GM19099 (cell line): ENCODE results near the gene GGA1.

Experiments
- POLR2A ChIP-seq: IDR thresholded peaks from 3 replicates; pipeline ENCODE4 v1.6.1; 2011; ENCODE audit warnings: low read depth; ENCODE audit not compliant: insufficient read length; ENCODE audit errors: extremely low read depth

Gene GGA1

DNA sequence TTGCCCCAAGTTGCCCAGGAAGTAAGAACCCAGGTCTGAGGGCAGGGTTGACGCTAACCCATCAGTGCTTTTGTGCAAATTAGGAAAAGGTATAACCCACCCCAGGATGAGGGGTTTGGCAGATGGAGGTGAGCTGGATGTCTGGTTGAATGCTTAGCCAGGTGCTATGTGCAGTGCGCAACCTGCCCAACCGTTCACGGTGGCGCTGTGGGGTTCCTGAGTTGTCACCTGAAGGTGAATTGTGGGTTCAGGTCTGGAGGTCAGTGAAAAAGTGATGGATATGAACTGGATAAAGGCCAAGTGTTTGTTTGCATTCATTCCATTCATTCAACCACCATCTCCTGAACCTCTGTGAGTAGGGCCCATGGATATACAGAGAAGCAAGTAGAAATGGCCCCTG is 14.4 kb upstream of the GGA1 start:
- TF ChIP-seq POLR2A = no peak

DNA sequence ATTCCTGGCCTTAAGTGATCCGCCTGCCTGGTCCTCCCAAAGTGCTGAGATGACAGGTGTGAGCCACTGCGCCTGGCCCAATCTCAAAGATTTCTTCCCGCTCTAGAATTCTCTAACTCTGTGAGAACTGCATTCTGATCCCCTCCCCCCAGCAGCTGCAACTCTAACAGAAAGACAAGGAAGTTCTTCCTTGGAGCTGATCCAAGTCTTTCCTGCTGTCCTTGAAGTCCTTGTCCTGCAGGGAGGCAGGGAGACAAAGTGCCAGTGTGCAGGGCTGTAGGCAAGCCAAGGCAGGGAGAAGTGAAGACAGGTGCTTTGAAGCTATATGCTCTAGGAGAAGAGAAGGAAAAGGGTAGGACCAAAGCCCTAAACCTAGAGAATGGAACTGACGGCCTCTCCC is 9.5 kb upstream of the GGA1 start:
- TF ChIP-seq POLR2A = no peak

DNA sequence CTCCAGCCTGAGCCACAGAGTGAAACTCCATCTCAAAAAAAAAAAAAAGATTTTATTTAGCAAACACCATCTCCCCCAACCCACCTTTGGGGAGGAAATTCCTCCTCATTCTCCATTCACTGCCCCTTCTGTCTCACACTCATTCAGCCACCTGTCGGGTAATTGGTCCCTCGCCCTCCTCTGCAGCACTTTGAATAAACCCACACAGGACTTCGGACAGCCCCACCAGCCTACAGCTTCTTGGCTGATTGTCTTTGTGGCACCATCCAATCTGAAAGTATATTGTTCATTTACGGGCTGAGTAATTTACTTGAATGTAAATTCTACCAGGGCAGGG is 7.5 kb upstream of the GGA1 start:
- TF ChIP-seq POLR2A = no peak

DNA sequence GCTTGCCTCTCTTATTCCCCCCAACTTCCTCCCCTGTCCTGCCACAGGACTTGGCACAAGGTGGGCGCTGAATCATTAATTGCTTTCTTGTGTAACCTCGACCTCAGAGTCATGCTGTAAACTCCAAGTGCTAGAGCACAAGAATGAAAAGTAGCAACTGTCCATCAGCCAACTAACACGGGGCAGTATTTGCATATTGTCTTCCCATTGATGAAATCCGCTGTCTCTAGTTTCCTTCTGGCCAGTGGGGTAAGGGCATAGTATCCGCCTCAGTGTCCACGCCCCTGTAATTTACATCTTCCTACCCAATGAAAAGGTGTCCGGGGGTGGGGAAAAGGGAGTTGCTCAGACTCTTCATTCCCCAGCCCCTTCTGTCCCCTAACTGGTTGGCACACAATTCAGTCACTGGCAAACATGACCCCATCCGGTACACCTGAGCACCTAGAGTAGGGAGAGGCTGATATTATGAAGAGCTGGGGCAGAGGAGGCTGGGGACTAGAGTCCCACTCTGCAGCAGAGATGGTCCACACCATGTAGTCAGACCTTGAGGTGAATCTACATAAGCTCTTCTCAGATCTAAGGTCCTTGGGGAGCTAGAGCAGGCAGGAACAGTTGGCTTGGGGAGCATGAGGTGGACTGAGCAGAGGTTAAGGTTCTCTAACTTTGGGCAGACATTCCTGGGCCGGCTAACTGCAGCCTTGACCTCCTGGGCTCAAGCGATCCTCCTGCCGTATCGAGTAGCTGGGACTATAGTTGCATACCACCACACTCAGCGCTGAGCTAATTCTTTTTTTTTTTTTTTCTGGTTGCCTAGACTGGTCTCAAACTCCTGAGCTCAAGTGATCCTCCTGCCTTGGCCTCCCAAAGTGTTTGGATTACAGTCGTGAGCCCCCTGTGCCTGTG is 6.8 kb upstream of the GGA1 start:
- TF ChIP-seq POLR2A = no peak

DNA sequence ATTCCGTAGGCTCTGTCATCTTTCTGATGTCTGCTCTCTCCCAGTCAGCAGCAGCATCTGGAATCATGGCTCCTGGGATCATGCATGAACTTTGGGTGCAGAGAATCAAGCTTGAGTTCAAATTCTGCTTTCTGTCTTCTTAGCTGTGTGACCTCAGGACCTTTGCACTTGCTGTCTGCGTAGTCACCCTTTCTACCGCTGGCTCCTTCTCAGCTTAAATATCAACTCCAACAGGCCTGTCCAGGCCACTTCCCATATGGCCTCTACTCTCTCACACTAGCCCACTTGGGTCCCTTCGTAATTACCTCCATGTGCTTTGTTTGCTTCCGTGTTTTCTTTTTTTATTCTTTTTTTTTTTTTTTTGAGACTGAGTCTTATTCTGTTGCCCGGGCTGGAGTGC is 4.6 kb upstream of the GGA1 start:
- TF ChIP-seq POLR2A = no peak

DNA sequence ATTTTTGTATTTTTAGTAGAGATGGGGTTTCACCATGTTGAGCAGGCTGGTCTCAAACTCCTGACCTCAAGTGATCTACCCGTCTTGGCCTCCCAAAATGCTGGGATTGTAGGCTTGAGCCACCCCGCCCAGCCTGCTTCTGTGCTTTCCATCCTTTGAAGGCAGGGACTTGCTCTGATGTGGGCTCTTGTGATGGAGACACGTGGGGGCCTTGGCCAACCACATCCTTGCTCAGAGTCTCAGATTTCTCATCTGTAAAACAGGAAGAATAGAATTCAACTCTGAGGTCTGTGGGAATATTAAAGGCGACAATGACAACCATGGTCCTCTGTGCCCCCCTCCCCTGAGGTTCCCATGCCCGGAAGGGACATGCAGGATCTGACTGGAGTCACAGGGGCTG is 3.8 kb upstream of the GGA1 start:
- TF ChIP-seq POLR2A = no peak

DNA sequence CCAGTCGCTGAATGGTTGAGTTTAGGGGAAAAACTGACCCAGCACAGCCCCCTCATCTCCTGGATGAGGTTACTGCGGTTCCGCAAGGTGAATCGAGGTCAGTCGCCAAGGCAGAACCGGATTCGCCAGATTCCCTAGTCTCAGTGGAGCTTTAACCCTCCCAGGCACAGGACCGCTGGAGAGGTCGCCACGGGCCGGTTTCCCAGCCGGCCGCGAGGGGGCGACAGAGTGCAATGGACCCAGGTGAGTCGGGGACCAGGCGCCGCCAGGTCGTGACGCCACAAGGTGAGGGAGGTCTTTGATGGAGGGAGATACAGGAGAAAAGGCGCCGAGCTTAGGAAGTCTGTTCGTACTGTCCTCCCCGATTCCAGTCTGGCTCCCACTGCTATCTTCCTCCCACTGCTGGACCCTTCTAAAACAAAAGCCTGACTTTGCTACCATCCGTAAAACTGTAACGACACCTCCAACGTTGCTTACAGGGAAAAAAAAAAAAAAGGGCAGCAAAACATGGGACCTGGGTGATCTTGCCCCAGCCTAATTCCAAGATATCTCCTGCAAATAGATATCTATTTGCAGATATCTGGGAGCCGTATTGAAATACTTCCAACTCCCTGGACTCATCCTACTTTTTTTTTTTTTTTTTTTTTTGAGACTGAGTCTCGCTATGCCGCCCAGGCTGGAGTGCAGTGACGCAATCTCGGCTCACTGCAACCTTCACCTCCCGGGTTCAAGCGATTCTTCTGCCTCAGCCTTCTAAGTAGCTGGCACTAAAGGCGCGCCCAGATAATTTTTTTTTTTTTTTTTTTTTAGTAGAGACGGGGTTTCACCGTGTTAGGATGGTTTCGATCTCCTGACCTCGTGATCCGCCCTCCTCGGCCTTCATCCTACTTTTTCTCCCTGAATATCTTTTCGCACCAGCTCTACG is 1.4 kb upstream of the GGA1 start:
- no peak for TF ChIP-seq POLR2A

DNA sequence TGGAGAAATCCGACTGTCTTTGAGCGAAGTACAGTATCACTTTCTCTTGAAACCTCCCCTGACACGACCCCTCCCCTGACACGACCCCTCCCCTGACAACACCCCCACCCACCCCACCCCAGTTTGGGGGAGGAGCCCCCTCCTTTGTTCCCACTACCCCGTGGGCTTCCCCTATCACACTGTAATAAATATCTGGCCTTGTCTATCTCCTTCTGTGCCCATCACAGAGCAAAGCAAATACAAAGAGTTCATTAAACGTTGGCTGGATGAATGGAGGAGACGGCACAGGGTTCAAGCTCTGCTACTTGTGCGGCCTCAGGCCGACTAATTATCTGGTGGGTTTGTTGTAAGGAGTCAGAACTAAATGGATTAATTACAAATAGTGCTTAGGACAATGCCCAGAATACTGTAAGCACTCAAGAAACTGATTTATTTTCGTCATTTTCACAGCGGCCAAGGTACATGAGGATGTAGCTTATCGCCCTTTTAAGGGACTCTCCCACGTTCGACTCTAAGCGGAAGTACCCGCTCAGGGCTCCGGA is 628 bp upstream of the GGA1 start:
- no peak for TF ChIP-seq POLR2A

DNA sequence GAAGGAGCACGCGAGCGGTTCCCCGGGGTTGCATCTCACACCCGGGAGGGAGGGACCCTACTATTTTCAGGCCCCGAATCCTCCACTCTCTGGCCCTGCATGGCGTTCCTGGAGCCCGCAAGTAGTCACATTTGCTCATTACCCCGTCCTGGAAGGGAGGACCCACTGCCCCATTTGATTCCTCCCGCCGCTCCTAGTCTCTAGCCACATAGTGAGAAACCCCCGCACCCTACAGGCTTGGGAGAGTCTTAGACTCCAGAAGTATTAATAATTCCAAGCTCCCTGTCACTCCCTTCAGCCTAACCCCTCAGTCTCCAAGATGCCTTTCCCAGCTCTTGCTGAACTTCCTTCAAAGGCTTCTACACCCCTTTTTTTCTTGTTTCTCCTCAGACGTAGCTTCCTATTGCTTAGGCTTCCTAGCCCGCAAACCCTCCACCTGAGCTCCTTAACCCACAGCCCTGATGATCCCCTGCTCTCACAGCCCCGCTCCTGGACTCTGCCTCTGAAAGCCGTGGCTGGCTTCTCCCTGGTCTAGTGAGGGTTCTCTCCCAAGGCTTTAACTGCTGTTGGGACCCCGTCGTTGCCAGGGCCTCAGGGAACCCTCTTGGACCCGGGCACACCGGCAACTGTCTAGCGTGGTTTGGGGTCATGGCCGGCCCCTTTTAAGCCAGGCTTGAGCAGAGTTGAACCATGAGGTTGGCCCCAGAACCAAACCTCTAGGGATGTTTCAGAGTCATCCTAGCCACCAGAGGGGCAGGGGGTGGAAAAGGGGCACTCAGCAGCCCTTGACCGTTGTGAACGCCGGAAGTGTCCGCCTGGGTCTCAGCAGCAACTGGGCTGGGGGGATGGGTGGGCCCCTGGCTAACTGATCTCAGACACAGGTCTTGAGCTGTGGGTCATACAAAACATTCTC is 862 bp downstream of the GGA1 start:
- TF ChIP-seq POLR2A = peak; percentile 46

DNA sequence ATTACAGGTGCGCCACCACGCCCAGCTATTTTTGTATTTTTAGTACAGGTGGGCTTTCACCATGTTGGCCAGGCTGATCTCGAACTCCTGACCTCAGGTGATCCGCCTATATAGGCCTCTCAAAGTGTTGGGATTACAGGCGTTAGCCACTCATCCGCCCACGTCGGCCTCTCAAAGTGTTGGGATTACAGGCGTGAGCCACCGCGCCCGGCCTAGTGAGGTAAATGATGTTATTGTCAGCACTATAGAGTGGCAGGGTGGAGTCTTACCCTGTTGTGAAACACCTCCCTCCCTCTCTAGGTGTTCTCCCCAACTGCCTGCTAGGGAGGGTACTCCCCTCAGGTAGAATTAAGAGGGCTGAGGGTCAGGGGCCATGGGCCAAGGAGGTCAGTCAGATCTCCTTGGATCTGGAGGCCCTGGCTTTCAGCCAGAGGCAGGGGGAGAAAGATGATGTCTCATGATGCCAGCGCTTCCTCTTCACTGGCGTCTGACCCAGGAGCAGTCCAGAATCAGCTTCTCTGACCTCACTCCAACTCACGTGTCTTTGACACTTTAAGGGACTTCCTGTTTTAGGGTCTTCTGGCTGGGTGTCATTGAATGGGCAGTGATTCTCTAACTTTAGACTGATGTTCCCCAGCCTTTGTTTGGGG is 2.0 kb downstream of the GGA1 start:
- no peak for TF ChIP-seq POLR2A

DNA sequence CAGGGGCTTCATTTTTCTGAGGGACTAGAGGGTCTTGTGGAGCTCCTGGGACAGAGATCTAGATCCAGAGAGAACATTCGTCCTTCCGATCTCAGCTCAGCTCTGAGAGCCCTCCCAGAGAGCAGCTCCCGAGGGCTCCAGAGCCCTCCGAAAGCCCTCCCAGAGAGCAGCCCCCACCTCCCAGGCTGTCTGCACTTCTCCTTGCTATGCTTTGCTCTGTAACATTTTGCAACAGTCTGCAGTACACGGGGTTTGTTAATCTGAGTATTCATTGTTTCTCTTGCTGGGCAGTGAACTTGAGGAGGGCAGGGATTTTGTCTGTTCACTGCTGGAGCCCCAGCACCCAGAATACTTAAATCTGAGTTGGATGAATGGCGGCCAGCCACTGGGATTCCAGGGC is 2.6 kb downstream of the GGA1 start:
- no peak for TF ChIP-seq POLR2A

DNA sequence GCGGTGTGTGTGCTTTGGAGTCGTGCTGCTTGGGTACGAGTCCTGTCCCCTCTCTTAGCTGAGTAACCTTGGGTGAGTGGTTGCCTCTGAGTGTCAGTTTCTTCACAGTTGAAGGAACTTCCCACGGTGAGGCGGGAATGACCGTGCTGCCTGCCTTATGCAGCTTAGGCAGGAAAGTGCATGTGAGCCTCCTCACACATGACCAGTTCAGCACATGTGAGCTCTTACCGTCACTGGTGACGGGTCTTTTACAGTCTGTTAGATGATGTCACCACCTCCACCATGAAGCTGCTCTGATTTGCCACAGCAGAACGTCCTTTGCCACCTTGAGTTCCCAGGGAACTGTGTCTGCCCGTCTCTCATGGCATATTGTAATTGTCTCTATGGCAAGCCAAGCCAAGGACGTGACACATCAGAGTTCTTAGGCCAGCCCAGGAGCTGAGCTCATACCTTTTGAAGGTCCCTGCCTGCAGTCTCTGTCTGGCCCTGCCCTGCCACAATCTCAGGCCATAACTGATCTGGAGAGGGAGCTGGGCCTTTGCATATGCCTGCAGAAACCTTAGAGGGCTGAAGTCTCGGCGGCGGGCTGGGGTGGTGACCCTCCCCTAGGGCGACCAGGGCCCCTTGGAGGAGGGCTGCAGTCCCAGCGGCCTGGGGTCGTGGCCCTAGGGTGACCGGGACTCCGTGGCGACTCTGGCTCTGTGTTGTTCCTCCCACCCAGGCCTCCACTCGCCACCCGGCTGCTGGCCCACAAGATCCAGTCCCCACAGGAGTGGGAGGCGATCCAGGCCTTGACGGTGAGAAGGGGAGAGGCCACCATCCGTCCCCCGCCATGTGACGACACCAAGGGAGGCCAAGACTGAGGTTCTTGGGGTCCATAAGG is 7.8 kb downstream of the GGA1 start:
- no peak for TF ChIP-seq POLR2A

DNA sequence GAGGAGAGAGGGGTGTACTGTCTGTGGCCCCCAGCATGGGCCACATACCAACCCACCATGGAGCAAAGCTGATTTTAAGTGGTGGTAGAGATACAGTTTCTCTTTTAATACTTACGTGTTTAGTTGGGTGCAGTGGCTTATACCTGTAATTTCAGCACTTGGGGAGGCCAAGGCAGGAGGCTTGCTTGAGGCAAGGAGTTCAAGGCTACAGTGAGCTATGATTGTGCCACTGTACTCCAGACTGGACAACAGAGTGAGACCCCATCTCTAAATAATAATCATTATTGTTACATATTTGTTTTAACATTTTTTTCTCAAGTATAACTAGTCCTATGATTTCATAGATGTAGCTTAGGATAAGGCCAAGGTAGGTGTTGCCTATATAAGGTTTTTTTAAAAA is 8.8 kb downstream of the GGA1 start:
- TF ChIP-seq POLR2A = no peak

DNA sequence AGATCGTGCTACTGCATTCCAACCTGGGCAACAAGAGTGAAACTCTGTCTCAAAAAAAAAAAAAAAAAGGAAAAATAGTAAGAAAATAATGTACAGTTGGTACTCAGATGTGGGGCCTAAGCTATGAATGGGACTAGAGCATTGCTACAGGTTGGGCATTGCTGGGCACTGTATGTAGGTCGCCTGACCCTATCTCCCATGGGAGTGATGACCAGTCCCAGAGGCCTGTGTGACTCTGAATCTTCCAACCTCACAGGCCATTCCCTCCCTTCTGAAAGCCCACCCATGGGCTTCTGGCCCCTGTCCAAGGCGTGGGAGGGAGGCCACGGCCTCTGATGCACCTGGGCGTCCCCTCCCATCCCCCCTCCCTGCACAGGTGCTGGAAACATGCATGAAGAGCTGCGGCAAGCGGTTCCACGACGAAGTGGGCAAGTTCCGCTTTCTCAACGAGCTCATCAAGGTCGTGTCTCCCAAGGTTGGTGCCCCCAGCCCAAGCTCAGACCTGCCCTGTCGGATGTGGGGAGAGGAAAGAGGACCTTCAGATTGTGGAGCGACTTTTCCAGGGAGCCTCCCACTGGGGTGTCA is 9.5 kb downstream of the GGA1 start:
- TF ChIP-seq POLR2A = no peak

DNA sequence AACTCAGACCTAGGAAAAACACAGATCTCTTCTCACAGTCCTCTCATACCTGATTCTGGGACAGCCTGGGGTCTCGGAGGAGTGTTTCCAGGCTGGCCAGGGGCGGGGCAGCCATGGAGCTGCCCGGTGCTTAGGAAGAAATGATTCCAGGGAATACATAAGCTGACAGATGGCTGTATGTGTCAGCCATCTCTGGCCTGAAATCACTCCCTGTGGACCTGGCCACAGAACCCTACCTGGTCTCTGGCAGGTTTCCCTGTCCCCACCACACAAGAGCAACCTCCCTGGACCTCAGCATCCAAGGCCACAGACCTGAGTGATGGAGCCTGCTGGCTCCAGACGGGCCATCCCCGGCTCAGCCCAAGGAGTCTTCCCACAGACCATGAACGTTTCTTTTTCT is 10.0 kb downstream of the GGA1 start:
- no peak for TF ChIP-seq POLR2A
